ENCODE data around the gene ARID4B.
"Not testable (repeated sequence)": the region's sequence is repeated elsewhere in the genome, so short reads cannot be mapped to it uniquely, and the experiment has no call there.

ARID4B gene

DNA sequence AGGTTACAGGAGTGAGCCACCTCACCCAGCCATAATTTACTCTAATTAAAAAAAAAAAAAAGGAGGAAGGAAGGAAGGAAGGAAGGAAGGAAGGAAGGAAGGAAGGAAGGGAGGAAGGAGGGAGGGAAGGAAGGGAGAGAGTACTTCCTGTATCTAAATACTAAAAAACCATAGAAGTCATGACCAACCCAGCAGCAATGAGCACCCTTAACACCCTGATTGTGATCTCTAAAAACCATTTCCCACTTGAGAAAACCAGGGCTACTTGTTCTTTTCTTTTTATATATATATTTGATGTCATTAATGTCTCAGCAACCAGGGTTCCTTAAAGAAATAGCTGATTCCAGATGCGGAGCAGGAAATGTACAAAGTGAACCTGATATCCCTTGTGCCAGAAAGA lies 31.2 kb downstream of the ARID4B start:
- DNase-seq (ENCODE audit: low spot score), result no peak

DNA sequence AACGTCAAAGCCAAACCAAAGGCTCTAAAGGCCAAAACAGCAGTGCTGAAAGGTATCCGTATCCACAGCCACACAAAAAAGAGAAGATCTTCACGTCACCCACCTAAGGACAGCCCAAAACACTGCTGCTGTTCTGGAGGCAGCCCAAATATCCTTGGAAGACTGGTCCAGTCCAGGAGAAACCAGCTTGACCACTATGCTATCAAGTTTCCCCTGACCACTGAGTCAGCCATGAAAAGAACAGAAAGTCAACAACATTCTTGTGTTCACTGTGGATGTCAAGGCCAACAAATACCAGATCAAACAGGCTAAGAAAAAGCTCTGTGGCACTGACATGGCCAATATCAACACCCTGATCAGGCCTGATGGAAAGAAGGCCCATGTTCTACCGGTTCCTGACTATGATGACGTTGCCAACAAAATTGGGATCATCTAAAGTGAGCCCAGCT lies 32.1 kb downstream of the ARID4B start:
- DNase-seq (ENCODE audit: low spot score), result no peak

GRCh38 chr1:235293322-235293942 lies 34.5 kb downstream of the ARID4B start:
- no peak for DNase-seq (ENCODE audit: low spot score)

- DNase-seq (ENCODE audit: low spot score), result no peak
Observed at GRCh38 chr1:235292790-235293189, 35.2 kb downstream of the ARID4B start.

DNA sequence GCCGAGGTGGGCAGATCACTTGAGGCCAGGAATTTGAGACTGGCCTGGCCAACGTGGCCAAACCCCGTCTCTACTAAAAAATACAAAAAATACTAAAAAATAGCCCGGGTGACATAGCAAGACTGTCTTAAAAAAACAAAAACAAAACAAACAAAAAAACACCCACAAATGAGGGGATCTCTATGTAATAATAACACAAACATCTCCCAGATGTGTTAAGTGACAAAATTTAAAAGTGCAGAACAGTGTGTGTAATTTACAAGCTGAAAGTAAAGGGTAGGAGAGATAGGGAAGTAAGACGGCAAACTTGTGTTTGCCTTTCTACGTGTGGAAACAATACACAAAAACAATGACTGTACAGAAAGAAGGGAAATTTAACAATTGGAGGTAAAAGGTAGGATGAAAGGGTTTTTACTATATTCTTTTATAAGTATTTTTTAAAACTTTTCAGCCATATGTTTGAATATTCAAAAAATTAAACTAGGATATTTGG lies 36.3 kb downstream of the ARID4B start:
- DNase-seq (ENCODE audit: low spot score), result no peak

DNA sequence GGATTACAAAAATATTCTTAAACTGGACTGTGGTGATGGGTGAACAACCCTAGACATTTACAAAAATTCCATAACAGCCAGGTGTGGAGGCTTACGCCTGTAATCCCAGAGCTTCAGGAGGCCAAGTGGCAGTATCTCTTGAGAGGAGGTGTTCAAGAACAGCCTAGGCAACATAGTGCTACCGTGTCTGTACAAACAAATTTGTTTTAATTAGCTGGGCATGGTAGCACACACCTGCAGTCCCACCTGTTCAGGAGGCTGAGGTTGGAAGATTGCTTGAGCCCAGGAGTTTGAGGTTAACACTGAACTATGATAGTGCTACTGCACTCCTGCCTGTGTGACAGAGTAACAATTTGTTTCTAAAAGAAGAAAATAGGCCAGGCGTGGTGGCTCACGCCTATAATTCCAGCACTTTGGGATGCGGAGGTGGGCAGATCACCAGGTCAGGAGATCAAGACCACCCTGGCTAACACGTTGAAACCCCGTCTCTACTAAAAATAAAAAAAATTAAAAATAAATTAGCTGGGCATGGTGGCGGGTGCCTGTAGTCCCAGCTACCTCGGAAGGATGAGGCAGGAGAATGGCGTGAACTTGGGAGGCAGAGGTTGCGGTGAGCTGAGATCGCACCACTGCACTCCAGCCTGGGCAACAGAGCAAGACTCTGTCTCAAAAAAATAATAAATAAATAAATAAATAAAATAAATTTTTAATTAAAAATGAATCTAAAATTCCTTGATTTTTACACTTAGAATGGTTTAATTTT lies 37.1 kb downstream of the ARID4B start:
- no peak for DNase-seq (ENCODE audit: low spot score)

- DNase-seq (ENCODE audit: low spot score), result no peak
Observed at GRCh38 chr1:235289859-235290739, 37.9 kb downstream of the ARID4B start.

GRCh38 chr1:235287208-235287882 lies 40.6 kb downstream of the ARID4B start:
- DNase-seq (ENCODE audit: low spot score), result no peak

DNA sequence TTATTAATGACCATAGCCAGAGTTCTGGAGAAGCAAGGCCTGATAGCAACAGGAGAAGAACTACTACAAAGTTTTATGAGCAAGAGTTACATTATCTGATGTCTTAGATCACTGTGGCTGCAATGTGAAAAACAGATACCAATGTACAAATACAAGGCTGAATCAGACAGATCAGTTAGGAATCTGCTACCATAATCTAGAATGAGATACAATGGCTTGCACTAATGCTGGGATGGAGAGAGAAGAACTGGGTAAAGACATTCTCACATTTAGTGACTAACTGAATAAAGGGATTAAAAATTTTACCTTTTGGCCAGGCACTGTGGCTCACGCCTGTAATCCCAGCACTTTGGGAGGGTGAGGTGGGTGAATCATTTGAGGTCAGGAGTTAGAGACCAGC lies 41.3 kb downstream of the ARID4B start:
- no peak for DNase-seq (ENCODE audit: low spot score)

GRCh38 chr1:235284231-235284769 lies 43.7 kb downstream of the ARID4B start:
- DNase-seq (ENCODE audit: low spot score), result no peak

- DNase-seq (ENCODE audit: low spot score), result not testable (repeated sequence)
Observed at GRCh38 chr1:235283636-235284035, 44.3 kb downstream of the ARID4B start.

DNA sequence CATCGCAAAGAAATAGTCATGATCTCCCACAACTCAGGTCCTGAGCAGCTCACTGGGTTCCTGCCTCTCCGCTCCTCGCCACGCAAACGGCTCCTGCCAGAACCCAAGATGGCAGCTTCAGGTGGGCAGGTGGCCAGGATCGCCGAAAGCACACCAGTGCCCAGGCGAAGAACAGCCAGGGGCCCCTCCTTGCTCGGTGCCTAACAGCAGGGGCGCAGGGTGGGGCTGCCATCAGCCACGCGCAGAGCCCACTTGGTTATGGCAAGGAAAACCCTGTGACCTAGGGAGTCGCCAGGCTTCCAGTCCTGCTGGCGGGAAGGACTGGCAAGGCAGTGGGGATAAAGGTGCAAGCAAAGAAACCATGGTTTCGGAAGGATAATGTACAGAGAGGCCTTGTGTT lies 47.5 kb downstream of the ARID4B start:
- no peak for DNase-seq (ENCODE audit: low spot score)

- DNase-seq (ENCODE audit: low spot score), result no peak
Observed at GRCh38 chr1:235279694-235280093, 48.3 kb downstream of the ARID4B start.

- DNase-seq (ENCODE audit: low spot score), result no peak
Observed at GRCh38 chr1:235278915-235279292, 49.1 kb downstream of the ARID4B start.

- no peak for DNase-seq (ENCODE audit: low spot score)
Observed at GRCh38 chr1:235278233-235278914, 49.6 kb downstream of the ARID4B start.

- DNase-seq (ENCODE audit: low spot score), result no peak
Observed at GRCh38 chr1:235277709-235278108, 50.3 kb downstream of the ARID4B start.

- no peak for DNase-seq (ENCODE audit: low spot score)
Observed at GRCh38 chr1:235275836-235276235, 52.1 kb downstream of the ARID4B start.

GRCh38 chr1:235275223-235275622 lies 52.8 kb downstream of the ARID4B start:
- no peak for DNase-seq (ENCODE audit: low spot score)

DNA sequence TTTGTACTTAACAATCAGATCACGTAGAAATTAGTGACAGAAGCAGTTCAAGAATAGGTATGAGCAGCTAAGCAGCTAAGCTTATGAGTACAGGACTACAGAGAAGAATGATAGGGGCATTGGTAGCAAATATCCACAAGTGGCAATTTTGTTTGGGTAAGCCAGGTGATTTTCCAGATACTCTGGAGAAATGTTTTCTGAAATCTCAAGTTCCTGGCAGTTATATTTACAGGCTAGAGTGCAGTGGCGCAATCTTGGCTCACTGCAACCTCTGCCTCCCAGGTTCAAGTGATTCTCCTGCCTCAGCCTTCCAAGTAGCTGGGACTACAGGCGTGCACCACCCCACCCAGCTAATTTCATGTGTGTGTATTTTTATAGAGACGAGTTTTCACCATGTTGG lies 55.1 kb downstream of the ARID4B start:
- DNase-seq (ENCODE audit: low spot score), result no peak

DNA sequence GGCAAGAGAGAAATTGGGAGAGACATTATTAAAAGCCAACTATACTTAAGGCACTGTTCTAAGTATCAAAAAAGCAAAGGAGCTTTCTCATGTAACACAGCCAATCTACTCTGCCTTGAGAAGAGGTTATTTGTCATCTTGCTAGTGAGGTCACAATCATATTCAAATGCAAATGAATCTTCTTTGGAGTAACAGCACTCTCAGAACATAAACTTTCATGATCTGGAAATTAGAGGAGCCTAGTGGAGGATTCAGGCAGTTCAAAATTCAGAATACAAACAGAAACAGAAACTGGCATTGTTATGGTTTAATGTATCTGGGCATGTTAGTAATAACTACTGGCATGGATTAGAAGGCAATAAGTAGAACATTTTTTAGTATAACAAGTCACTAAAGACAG lies 57.4 kb downstream of the ARID4B start:
- DNase-seq (ENCODE audit: low spot score), result no peak

DNA sequence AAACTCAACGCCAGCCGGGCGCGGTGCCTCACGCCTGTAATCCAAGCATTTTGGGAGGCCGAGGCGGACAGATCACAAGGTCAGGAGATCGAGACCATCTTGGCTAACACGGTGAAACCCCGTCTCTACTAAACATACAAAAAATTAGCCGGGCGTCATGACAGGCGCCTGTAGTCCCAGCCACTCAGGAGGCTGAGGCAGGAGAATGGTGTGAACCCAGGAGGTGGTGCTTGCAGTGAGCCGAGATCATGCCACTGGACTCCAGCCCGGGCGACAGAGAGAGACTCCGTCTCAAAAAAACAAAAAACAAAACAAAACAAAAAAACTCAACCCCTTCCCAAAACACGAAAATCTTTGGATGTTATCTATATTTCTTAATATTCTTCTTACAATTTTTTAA lies 58.0 kb downstream of the ARID4B start:
- DNase-seq (ENCODE audit: low spot score), result not testable (repeated sequence)

Measured in activated CD4-positive, alpha-beta T cell treated with anti-CD3 and anti-CD28 coated beads, Interleukin-2, Interleukin-4, amounts not matched to agents 100 ng/mL and 50 ng/mL, durations not matched to agents 16 hours and 8 hours (primary cell).